NCI-H510A (cell line): ENCODE results near the gene GABRA4.

Experiments
- DNase-seq: peaks from one replicate; lab custom pipeline; 2025; lab: John Stamatoyannopoulos, UW

The GABRA4 gene

DNA sequence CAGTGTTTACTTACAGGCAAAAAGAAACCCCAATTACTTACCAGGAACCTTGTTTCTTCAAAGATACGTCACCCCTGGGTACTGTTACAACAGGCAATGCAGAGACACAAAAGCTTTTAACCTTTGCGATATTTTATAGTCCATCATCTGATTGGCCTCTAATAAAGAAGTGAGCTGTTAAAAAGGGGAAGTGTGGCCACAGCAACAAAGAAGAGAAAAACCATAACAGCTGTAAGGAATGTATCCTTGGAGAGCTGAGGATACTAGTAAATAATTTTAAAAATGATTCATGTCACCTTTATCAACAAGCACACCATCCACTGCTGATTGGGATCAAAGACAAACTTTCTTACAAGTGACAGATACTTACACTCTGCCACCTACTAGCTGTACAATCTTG lies 14.1 kb downstream of the GABRA4 start:
- DNase-seq: no peak

GRCh38 chr4:46977245-46977644 lies 16.1 kb downstream of the GABRA4 start:
- no peak for DNase-seq

- DNase-seq: no peak
Observed at GRCh38 chr4:46975812-46976553, 17.4 kb downstream of the GABRA4 start.

DNA sequence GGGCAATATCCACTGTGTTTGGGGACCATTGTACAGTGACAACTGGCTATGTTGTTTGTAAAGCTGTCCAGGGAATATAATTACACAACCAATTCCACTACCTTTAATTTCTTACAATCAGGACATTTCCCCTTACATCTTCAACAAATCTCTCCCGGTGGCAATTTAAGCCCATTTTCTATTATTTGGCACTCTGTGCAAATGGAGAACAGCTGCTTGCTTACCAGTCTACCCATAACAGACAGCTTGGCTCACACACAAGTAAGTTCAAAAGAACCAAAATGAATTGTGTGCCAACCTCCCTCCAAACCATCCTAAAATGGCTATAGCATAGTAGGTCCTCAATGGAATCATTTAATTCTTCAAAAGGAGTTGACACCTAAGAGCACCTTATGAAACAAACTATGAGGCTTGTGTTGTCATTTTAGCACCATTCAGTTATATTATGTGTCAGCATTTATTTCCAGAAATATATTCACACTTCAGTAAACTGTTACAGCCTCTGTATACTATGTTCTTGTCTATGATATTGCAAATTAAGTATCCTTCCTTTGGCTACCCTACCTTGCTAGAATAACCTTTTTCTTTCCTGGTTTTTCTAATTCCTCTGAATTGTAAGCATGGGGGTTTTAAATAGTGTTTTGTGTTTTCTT lies 18.4 kb downstream of the GABRA4 start:
- no peak for DNase-seq

GRCh38 chr4:46968847-46969246 lies 24.5 kb downstream of the GABRA4 start:
- DNase-seq: no peak

DNA sequence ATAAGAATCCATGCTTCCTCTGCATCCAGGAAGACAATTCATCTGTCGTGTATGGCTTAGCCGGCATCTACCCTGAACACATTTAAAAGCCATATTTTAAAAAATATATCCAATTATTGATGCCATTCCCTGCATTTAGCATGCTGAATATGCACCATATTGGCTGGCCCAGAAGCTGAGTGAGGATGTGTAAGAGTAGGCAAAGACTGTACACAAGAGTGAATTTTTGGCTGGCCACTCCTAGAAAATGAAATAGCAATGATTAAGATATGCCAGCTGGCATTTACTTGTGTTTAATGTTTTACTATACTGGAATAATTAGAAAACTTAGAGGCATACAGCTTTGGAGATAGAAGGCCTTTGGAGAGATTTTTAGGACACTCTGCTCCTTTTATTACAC lies 25.8 kb downstream of the GABRA4 start:
- DNase-seq: no peak

DNA sequence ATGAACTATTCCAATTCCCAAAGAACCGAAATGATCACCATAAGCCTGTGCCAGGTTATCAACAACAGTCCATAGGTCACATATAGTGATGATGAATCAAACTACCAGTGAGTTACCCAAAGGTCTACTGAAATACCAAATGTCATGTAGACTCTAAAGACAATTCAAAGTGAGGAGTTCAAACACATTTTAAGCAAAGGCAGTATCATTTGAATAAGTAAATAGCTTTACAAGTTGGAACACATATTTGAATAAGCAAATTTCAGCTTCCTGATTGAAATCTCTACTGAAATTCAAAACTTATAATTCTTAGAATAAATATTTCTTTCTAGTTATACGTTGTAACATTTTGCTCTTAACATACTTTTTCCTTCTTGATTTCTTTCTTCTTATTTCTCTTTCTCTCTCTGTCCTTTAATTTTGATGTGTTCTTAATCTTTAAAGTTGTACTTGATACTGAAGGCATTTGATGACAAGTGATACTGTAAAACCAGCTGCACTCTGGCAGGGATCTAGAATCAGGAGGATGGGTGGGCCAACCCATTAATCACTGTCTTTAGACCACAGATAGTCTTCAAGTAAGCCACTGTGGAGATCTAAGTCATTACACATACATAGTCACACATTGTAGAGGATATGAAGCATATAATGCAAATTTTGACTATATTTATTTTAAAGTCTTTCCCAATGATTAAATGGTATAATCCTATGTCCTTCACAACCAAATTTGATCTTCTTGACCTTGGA lies 34.5 kb downstream of the GABRA4 start:
- DNase-seq: no peak

- no peak for DNase-seq
Observed at GRCh38 chr4:46956451-46956850, 36.9 kb downstream of the GABRA4 start.

GRCh38 chr4:46955601-46956000 lies 37.8 kb downstream of the GABRA4 start:
- no peak for DNase-seq

GRCh38 chr4:46954643-46955042 lies 38.7 kb downstream of the GABRA4 start:
- no peak for DNase-seq

DNA sequence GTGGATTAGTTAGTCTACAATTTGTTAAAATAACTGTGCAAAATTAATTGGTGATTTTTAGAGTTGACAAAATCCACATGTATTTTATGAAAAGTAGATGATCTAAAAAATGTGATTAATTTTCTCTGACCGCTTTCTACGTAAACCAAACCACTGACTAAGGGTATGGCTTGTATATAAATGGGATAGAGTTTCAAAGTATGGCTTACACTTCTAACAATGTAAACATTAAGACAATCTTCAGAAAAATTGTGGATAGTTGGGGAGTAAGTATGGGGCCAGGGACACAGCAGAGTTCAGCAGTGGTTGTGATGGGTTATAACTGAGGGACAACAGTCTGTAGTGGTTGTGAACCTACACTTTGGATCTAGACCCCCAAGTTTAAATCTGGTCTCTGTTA lies 39.8 kb downstream of the GABRA4 start:
- DNase-seq: no peak

- no peak for DNase-seq
Observed at GRCh38 chr4:46952451-46952850, 40.9 kb downstream of the GABRA4 start.

GRCh38 chr4:46950826-46951225 lies 42.6 kb downstream of the GABRA4 start:
- DNase-seq: no peak

DNA sequence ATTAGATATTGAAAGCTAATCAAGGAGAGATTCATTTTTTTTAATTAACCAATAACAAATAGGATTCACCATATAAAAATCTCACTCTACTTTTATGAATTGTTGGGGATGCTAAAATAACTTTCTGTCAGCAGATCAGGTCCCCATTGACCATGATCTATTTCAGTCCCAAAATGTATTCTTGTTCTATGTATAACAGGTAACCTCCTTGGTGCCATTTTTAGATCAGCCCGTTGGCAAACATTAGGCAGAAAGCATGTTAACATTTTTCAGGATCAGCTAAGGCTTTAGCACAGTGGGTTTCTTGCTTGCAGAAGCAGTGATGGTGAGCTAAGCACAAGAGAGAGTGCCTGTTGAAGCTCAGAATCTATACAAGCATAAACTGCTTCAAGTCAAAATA lies 43.6 kb downstream of the GABRA4 start:
- DNase-seq: no peak

- DNase-seq: no peak
Observed at GRCh38 chr4:46947541-46947940, 45.8 kb downstream of the GABRA4 start.

GRCh38 chr4:46946919-46947536 lies 46.4 kb downstream of the GABRA4 start:
- DNase-seq: no peak

- DNase-seq: no peak
Observed at GRCh38 chr4:46945062-46945461, 48.3 kb downstream of the GABRA4 start.

GRCh38 chr4:46944345-46944744 lies 49.0 kb downstream of the GABRA4 start:
- no peak for DNase-seq

DNA sequence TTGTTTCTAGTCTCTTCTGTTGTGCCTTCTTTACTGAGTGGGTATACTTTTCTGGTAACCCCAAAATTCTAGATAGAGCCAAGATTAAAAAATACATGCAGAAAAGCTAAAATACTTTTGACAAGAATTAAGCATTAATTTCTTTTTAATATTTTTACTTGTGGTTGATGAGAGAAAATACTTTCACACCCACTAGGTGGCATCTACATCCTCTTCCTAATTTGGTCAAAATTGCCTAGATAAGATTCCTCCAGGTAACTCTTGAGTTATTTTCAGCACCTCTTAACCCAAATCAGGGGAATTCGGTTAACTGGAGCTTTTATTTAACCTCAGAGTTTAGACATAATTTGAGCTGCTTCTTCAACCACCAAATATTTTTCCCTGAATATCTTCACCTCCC lies 55.9 kb downstream of the GABRA4 start:
- DNase-seq: no peak

- no peak for DNase-seq
Observed at GRCh38 chr4:46934726-46935125, 58.7 kb downstream of the GABRA4 start.

DNA sequence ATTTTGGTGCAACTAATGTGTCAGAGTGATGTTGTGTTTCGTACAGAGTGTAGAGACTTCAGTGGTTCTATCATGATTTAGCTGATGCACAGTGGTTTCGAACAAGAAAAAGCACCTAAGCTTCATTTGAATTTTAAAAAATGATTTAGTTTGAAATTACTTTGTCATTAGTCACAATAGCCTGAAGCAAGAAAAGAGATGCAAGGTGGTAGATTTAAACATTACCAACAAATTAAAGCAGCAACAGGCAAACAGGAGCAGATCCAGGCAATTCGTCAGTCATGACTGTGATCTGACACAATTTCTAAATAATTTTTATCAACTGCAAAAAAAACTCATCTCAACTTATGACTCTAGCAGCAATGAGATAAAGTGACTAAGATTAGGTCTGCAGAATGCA lies 59.7 kb downstream of the GABRA4 start:
- no peak for DNase-seq

- no peak for DNase-seq
Observed at GRCh38 chr4:46931981-46932380, 61.4 kb downstream of the GABRA4 start.

GRCh38 chr4:46930891-46931290 lies 62.5 kb downstream of the GABRA4 start:
- no peak for DNase-seq
